HG03469 (cell line): Measurements from ENCODE around the gene AOPEP.

ENCODE experiments used
- ATAC-seq: cut with Tn5 transposase; IDR thresholded peaks from one replicate; pipeline ENCODE4 v1.9.1; 2021; ENCODE audit warnings: mild to moderate bottlenecking, moderate library complexity, moderate number of reproducible peaks; ENCODE audit not compliant: unreplicated experiment

The AOPEP gene

GRCh38 chr9:94788570-94789105 lies 62.1 kb downstream of the AOPEP start:
- no peak for ATAC-seq

DNA sequence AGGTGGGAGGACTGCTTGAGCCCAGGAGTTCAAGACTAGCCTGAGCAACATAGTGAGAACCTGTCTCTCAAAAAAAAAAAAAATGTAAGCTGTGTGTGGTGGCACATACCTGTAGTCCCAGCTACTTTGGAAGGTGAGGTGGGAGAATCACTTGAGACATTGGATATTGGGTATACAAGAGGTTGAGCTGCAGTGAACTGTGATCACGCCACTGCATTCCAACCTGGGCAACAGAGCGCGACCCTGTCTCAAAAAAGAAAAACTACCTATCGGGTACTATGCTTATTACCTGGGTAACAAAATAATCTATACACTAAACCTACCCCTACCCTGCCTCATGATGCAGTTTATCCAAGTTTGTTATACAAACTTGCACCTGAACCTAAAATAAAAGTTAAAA lies 64.9 kb downstream of the AOPEP start:
- no peak for ATAC-seq

- ATAC-seq: no peak
Measured at GRCh38 chr9:94792511-94792910, 66.0 kb downstream of the AOPEP start.

DNA sequence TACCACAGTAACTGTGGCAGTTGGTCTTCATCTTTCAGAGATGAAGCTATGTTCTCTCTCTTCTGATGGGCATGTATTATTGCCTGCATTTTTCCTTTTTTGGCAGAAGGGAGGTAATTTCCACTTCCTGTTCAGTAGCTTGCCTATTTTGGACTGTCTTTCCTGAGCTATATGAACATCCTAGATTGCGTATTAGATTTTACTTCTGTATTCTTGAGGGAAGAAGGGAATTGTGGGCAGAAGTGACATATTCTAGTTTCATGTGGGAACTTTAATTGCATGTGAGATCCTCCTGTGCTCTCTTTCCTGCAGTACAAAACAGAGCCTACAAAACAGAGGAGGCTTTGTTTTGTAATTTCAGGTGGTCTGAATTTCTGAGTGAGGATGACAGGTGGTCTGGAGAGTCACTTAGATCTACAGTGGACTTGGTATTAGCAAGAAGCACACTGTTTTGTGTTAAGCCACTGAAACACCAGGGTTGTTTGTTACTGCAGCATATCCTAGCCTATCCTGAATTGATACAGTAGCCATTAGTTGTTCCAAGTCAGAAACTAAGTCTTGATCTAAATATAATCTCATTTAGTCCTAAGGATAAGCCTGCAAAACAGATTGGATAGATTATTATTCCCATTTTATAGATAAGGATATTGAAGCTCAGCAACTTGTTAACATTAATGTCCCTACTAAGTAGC lies 68.1 kb downstream of the AOPEP start:
- ATAC-seq: no peak

GRCh38 chr9:94796687-94797086 lies 70.2 kb downstream of the AOPEP start:
- ATAC-seq: no peak

DNA sequence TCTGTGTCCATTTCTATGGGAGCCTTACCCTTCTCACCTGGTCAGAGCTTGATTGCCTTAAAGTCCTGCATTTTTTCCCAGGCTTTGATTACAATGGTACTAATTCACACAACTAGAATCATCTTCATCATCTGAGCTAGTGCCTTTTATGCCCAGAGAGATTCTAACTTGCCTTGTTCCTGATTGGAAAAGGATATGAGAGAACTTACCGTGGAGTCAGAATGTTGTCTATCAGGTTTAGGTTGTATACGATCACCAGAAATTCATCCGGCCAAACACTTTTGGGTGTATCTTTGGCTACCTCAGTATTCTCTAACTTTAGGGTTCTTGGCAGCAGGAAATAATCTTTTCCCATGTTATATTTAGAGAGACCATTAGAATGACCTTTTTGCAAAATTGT lies 71.7 kb downstream of the AOPEP start:
- ATAC-seq: no peak

GRCh38 chr9:94798708-94799107 lies 72.2 kb downstream of the AOPEP start:
- ATAC-seq: no peak

DNA sequence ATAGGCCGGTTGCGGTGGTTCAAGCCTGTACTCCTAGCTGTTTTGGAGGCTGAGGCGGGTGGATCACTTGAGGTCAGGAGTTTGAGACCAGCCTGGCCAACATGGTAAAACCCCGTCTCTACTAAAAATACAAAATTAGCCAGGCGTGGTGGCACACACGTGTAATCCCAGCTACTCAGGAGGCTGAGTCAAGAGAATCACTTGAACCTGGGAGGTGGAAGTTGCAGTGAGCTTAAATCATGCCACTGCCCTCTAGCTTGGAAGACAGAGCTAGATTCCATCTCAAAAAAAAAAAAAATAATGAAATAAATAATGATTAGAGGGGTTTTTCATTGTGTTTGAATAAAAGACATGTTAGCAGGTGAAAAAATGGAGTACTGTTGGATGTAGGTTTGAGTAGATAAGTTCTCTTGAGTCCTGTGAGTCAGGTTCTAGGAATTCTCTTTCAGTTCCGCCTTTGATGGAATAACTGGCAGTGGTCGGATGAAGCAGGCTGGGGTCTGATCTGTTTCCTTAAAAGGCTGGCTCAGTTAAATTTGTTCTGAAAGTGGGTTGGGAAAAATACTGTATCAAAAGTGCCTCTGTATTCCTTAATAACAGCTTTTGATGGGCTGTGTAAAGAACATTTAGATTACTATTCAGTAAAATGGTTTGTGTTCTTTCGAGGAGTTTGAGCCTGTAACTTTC lies 73.2 kb downstream of the AOPEP start:
- no peak for ATAC-seq

- no peak for ATAC-seq
Measured at GRCh38 chr9:94800424-94801117, 74.1 kb downstream of the AOPEP start.

DNA sequence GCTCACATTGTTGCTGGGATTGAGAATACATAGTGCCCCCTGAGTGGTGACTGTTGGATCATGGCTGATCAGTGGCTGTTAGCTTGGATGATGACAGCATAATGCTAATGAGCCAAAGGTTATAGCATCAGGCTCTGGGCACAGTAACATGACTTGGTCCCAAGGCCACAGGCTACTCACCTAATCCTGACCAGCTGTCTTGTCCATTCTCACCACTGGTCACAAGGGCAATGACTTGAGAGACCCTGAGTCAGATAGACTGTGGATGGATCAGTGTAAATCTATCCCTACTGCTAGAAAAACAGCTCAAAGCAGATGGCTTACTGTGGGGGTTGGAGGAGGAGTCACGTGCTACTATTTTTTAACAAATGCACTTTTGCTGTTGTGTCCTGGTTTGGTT lies 74.7 kb downstream of the AOPEP start:
- no peak for ATAC-seq

GRCh38 chr9:94801681-94802080 lies 75.2 kb downstream of the AOPEP start:
- ATAC-seq: no peak

DNA sequence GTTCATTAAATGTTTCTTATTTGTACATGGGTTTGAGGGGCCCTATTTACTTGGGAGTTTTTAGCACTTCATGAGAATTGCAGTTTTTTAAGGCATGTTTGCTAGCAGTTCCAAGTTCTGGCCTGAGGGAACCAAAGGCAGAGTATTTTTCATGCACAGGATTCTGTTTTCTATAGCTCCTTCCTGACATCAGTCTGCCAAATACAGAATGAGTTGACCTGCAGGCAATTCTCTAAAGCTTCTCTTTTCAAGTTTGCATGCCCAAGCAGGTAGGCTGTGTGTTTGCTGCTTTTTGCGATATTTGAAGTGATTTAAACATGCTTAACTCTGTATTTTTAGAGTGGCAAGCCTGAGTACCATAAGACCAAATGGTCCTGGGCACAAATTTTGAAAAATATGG lies 75.8 kb downstream of the AOPEP start:
- ATAC-seq: no peak

GRCh38 chr9:94802793-94803192 lies 76.3 kb downstream of the AOPEP start:
- no peak for ATAC-seq

- no peak for ATAC-seq
Measured at GRCh38 chr9:94804316-94804715, 77.8 kb downstream of the AOPEP start.

DNA sequence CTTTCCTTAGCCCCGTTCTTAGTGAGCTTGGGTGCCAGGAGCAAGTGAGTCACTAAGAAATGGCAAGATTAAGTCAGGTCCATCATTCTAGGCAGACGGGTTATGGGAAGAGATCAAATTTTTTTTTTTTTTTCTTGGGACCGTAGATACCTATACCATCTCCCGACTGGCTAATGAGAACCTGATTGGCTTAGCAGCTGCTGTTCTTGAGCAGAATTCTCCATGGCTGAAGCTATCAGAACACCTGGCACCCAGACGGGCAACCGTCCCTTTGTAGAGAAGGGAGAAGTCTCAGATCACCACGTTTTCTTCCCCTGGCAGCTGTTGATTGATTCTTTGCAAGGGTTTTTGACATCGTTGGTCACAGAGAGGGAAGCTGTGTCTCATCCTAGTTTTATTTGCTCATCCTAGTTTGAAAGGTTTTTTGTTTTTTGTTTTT lies 78.6 kb downstream of the AOPEP start:
- ATAC-seq: no peak

DNA sequence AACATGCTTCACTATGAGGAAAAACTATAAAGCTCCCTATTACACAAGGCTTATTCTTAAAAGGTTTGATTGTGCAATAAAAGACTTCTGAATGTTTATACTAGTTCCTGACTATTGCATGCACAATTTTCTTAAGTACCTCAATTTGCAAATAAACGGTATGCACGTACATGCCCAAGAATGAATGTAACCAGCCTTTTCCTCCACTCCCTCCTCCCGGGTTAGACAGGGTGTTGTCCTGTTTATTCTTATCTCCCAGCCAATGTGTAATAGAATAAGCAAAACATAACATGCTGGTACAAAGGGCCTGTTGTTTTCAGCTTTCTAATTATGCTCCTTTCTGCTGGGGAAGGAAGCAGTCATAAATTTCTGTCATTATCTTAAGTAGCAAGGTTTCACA lies 79.1 kb downstream of the AOPEP start:
- ATAC-seq: no peak

DNA sequence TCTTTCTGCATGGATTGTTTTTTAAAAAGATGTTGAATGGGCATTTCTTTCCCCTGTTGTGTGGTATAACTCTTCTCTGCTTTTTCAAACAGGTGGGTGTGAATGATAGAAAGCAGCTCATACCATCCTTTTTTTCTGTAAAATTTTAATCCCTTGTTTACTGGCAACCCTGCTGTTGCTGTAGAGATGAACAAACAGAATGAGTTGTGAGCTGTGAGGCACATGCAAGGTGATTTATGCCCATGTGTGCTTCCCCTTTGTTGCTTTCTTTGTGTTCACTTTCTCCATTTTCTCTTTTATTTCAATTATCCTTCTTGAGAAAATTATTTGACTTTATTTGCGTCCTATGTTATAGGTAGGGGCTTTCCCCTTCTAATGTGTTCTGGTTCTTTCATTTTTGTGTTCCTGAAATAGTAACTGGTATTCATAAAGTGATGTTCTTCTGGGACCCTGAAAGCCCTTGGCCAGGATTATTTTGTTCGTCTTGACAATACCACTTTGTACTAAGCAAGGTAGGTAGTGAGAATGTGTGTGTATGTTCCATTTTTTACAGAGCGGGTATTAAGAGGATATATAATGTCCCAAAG lies 79.9 kb downstream of the AOPEP start:
- ATAC-seq: no peak

DNA sequence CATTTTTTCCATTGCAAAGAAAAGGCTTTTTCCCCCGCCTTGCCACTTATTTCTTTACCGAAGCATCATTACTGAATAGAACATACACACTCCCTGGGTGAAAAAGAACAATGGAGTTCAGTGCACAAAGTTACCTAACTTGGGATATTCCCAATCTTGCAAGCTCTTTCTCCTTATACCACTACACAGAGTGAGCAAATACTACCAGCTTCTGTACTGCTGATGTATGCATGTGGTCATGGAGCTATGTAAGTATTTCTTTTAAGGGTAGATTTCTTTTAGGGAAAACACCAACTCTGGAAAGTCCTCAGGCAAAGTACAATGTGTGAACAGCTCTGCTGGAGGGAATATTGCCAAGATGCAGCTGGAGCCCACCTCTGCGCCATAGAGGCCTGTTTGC lies 81.1 kb downstream of the AOPEP start:
- ATAC-seq: no peak

DNA sequence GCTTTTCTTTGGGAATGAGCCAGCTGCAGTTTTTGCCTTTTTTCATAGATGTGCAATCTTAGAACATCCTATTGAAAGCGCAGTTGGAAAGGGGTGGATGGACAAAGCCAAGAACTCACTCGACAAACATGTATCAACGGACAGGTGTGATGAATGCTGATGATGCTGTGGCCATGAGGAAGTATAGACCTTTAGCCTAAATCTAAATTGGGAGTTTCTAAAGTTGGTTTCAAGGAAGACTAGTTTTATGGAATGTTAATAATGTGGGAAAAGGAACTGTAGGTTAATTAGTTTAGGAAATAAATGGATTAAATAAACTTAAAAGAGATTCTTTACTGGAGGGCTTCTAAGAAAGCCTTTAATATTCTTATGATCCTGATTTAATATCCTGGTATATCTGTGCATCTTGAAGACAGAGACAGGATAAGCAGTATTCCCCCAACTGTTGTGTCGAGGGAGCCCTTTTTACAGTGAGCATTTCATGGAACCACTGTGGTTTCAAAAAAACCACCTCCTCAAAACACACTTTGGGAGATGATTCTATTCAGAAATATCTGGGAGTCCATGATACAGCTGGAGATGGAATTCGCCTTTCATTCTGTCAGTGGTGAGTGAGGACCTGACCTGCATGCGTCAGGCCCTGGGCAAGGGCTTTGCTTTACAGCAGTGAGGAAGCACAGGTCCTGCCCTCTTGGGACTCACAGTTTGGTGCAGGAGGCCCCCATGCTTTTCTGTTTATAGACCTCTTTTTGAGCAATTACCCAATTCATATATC lies 82.6 kb downstream of the AOPEP start:
- ATAC-seq: no peak

DNA sequence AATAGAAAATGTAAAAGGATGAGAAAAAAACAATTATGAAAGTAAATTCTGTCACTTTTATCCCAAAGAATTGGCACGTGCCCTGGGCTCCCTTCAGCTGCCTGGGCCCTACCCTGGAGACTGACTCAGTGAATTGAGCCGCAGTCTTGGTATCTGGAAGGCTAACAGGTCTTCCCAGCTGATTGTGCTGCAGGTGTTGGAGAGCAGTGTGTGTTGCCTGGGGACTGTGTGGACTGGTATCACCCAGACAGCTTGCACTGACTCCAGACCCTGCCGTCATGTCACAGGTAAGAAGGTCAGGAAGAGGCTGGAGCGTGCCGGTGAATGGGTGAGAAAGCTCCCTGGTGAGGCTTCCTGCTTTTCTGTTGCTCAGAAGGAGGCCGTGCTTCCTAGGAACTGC lies 83.3 kb downstream of the AOPEP start:
- ATAC-seq: no peak

DNA sequence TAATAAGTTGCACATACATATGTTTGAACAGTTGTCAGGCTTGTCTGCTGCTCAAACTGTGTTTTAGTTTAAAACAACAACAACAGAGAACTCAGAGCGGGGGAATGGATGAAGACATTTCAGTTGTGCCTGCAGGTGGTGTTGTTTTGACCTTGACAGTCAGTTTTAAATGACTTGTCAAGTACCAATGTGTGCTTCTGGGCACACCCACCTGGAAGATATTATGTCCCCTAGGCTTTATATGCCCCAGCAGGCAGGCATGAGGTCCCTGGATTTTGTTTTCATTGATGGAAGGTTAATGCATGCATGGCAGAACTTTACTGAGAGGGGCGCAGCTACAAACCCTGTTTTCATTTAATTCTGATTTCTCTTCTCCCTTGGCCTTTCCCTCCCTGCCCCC lies 84.6 kb downstream of the AOPEP start:
- no peak for ATAC-seq
